Measurements from ENCODE around the gene PHF23. TPM values are rescaled to one million over a fixed set of nuclear protein-coding genes. Genes with fewer than 3 reads are reported as not detected.

Gene PHF23
- total RNA-seq, 1 experiment from 2014 or later, result 48.5 TPM

DNA sequence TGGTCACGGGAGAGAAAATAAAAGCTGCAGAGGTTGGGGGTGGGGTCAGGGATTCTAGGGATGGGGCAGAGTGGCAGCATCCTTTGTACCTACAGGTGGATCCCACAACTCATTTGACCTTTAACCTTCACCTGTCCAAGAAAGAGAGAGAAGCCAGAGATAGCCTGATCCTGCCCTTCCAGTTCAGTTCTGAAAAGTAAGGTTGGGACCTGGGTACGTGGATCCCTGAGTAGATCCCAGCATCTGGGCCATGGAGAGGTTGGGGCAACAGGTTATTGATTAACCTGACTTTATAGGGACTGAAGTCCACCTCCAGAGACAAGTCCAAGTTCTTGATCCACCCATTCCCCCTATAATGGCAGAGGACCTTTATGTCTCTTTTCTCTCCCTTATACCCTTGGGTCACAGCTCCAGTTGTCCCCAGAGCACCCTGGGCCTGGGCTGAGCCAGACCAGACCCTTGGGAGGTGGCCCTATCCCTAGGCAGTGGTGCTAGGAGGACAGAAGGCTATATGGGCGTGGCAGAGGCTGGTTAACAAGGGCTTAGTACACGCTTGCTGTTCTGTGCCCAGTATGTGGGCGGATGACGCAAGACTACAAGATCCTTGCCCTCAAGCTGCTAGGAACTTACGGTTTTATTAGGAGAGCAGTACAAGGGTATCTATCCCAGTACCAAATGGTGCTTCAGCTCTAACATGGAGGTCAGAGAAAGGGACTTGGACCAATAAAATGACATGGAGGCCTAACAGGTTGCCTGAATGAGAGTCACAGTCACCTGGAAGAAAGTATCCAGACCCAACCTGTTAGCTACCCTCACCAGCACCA lies 19.7 kb upstream of the PHF23 start:
- intact Hi-C loops (cut with micrococcal nuclease), result no loop called here
- peaks cover 5% of the 10 kb centered on the region; the same call in 1 of the 2 replicates for H4K20me1 ChIP-seq (ENCODE audit: insufficient read depth)
- peaks cover 69% of the 10 kb centered on the region for H3K79me2 ChIP-seq (ENCODE audit: insufficient read depth, low read length)
- ChIA-PET RAD21 (ENCODE audit: low non-redundant PET in 1 of 2, low total read pairs in 2 of 2, uncharacterized antibody in 2 of 2, unreplicated experiment in 2 of 2) (no interaction called here), CTCF (interaction anchor here (0.8 kb wide), 1 partner anchor 38 kb away, joined by 3 read pairs; no protein-coding TSS in a partner anchor), POLR2A (interaction anchor here (1.1 to 3.0 kb wide), 4 partner anchors 17 to 55 kb away, joined by 3 to 15 read pairs (median 6); partner anchors contain the start of genes ACADVL, DLG4 and GABARAP)
- H3K9me3 ChIP-seq (ENCODE audit: control insufficient read depth in 1 of 2, insufficient read depth in 1 of 2, low read depth in 1 of 2, low read length in 2 of 2), result no peaks in the 10 kb centered on the region
- no peaks in the 10 kb centered on the region for H3K9me2 ChIP-seq (ENCODE audit: insufficient read depth)
- peak overlapping the region; percentile 94 for H3K27ac ChIP-seq (ENCODE audit: low read depth, low read length)
- BruUV-seq (replicated peaks), result no TSS peak
- peak overlapping the region; percentile 4 to 6; a peak in 1 of 4 replicates for H3K4me3 ChIP-seq (replicated peaks in 1 of 2; ENCODE audit: low read depth in 1 of 2, low read length in 2 of 2)
- H3K4me2 ChIP-seq (ENCODE audit: low read length), result peak overlapping the region; percentile 90
- ATAC-seq (no peak), DNase-seq (ENCODE audit: low read depth, low spot score) (peak; percentile 62)
- H3K36me3 ChIP-seq (ENCODE audit: control insufficient read depth in 1 of 2, insufficient read depth in 2 of 2, low read length in 2 of 2), result peaks cover 15 to 32% of the 10 kb centered on the region in 2 experiments
- no peak overlapping the region for H2AFZ ChIP-seq (ENCODE audit: low read depth, low read length, poor library complexity, severe bottlenecking)
- H3K27me3 ChIP-seq (ENCODE audit: insufficient read depth, low read length), result no peaks in the 10 kb centered on the region
- peak overlapping the region; percentile 36 for H3K9ac ChIP-seq (ENCODE audit: low read length)
- peaks cover 21 to 38% of the 10 kb centered on the region in 2 experiments for H3K4me1 ChIP-seq (ENCODE audit: control insufficient read depth in 1 of 2, insufficient read depth in 2 of 2, low read length in 2 of 2)
- TF ChIP-seq JUND (IDR thresholded peaks at IDR 0.05) (peak; percentile 29; the same call in 1 of the 2 replicates), YY1 (IDR thresholded peaks at IDR 0.05; ENCODE audit: extremely low read depth, insufficient replicate concordance, low read depth, low read length) (no peak), TCF7L2 (IDR thresholded peaks at IDR 0.05; ENCODE audit: borderline replicate concordance, extremely low read depth, insufficient read depth, insufficient read length) (no peak), CBX3 (IDR thresholded peaks at IDR 0.05; ENCODE audit: low read depth) (no peak), ZFX (IDR thresholded peaks at IDR 0.05) (no peak), RAD21 (IDR thresholded peaks at IDR 0.05; ENCODE audit: low read depth) (no peak), ELF1 (IDR thresholded peaks at IDR 0.05; ENCODE audit: borderline replicate concordance, low read depth) (no peak), FOSL1 (IDR thresholded peaks at IDR 0.05; ENCODE audit: low read depth) (no peak), CEBPB (IDR thresholded peaks at IDR 0.05; ENCODE audit: low read depth) (peak; percentile 93), SP1 (IDR thresholded peaks at IDR 0.05; ENCODE audit: low read depth) (peak; percentile 52; the same call in 1 of the 2 replicates), ZNF274 (IDR thresholded peaks at IDR 0.05; ENCODE audit: low read depth, low read length) (no peak), EGR1 (IDR thresholded peaks at IDR 0.05; ENCODE audit: low read depth) (peak; percentile 95), EZH2 (IDR thresholded peaks at IDR 0.05) (no peak), POLR2A (IDR thresholded peaks at IDR 0.05; ENCODE audit: borderline replicate concordance, extremely low read depth, insufficient read depth, insufficient read length) (peak; percentile 22)
- TF ChIP-seq, protein P1, sequence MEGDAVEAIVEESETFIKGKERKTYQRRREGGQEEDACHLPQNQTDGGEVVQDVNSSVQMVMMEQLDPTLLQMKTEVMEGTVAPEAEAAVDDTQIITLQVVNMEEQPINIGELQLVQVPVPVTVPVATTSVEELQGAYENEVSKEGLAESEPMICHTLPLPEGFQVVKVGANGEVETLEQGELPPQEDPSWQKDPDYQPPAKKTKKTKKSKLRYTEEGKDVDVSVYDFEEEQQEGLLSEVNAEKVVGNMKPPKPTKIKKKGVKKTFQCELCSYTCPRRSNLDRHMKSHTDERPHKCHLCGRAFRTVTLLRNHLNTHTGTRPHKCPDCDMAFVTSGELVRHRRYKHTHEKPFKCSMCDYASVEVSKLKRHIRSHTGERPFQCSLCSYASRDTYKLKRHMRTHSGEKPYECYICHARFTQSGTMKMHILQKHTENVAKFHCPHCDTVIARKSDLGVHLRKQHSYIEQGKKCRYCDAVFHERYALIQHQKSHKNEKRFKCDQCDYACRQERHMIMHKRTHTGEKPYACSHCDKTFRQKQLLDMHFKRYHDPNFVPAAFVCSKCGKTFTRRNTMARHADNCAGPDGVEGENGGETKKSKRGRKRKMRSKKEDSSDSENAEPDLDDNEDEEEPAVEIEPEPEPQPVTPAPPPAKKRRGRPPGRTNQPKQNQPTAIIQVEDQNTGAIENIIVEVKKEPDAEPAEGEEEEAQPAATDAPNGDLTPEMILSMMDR (IDR thresholded peaks at IDR 0.05 in 2 of 3, conservative IDR thresholded peaks at IDR 0.05 in 1 of 3; ENCODE audit: borderline replicate concordance in 1 of 3, insufficient read depth in 1 of 3, low read depth in 2 of 3, low read length in 2 of 3), result no peak
- TF ChIP-seq, protein P2, sequence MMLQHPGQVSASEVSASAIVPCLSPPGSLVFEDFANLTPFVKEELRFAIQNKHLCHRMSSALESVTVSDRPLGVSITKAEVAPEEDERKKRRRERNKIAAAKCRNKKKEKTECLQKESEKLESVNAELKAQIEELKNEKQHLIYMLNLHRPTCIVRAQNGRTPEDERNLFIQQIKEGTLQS (IDR thresholded peaks at IDR 0.05), result no peak
- TF ChIP-seq, protein P3, sequence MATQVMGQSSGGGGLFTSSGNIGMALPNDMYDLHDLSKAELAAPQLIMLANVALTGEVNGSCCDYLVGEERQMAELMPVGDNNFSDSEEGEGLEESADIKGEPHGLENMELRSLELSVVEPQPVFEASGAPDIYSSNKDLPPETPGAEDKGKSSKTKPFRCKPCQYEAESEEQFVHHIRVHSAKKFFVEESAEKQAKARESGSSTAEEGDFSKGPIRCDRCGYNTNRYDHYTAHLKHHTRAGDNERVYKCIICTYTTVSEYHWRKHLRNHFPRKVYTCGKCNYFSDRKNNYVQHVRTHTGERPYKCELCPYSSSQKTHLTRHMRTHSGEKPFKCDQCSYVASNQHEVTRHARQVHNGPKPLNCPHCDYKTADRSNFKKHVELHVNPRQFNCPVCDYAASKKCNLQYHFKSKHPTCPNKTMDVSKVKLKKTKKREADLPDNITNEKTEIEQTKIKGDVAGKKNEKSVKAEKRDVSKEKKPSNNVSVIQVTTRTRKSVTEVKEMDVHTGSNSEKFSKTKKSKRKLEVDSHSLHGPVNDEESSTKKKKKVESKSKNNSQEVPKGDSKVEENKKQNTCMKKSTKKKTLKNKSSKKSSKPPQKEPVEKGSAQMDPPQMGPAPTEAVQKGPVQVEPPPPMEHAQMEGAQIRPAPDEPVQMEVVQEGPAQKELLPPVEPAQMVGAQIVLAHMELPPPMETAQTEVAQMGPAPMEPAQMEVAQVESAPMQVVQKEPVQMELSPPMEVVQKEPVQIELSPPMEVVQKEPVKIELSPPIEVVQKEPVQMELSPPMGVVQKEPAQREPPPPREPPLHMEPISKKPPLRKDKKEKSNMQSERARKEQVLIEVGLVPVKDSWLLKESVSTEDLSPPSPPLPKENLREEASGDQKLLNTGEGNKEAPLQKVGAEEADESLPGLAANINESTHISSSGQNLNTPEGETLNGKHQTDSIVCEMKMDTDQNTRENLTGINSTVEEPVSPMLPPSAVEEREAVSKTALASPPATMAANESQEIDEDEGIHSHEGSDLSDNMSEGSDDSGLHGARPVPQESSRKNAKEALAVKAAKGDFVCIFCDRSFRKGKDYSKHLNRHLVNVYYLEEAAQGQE (IDR thresholded peaks at IDR 0.05; ENCODE audit: low read depth), result no peak
- TF ChIP-seq, protein P4, sequence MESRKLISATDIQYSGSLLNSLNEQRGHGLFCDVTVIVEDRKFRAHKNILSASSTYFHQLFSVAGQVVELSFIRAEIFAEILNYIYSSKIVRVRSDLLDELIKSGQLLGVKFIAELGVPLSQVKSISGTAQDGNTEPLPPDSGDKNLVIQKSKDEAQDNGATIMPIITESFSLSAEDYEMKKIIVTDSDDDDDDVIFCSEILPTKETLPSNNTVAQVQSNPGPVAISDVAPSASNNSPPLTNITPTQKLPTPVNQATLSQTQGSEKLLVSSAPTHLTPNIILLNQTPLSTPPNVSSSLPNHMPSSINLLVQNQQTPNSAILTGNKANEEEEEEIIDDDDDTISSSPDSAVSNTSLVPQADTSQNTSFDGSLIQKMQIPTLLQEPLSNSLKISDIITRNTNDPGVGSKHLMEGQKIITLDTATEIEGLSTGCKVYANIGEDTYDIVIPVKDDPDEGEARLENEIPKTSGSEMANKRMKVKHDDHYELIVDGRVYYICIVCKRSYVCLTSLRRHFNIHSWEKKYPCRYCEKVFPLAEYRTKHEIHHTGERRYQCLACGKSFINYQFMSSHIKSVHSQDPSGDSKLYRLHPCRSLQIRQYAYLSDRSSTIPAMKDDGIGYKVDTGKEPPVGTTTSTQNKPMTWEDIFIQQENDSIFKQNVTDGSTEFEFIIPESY (IDR thresholded peaks at IDR 0.05; ENCODE audit: extremely low read depth, insufficient replicate concordance, low read length), result no peak

All from HCT116 (cell line).